Measurements from ENCODE around the gene KDM5C.

Gene KDM5C

DNA sequence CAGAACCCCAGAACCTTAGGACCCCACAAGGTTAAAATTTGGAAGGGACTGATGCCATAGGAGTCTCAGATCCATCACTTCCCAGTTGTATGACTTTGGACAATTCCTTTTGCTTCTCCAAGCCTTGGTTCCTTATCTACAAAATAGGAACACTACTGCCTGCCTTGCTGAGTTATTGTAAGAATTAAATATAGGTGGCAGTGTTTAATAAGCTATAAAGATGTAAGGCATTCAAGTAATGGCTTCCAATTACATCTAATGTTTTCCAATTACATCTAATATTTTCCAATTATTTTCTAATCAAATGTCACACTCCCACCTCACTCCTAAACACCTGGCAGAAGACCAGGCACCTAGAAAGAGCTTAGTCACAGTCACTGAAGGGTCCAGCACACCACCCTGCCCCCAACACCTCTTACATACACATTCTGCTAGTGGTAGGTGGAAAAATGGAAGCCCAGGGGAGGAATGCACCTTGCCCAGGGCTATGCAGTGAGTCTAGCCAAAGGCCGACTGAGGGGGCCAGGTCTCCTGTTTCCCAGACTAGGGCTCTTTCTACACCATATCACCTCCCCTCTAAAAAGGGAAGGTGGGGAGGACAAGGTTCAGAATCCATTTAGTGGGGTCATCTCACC, 24.5 kb upstream of the KDM5C start:
- DNase-seq = no peak

DNA sequence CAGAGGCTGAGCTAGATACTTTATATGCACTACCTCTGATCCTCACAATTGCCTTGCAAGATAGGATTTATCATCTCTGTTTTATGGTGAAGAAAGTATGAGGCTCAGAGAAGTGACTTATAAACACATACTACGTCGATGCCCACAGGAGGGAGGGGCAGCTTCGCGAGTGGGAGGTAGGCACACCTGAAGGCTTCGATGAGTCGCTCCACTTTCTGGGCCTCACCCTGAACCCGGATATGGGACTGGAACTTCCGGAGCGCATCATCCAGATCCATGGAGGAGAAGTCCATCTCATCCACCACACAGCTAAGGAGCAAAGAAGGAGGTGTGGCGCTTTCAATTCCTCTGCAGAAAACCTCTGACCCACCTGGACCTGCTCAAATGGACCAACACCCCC, 22.9 kb upstream of the KDM5C start:
- DNase-seq = no peak

DNA sequence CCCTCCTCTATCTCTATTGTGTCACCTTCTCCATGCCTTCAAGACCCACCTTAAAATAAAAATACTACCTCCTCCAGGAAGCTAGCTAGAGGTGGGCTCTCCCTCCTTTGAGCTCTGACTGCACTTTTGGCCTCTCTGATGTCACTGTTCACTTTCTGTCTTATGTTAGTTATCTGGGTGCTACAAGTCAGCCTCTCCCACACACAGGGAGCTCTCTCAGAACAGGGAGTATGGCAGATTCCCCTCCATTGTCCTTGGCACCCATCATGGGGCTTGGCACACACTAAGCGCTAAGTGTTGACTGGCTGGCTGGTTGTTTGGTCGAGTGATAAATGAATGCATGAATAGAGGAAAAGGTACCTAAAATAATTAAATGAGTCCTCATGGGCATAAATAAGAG, 21.2 kb upstream of the KDM5C start:
- no peak for DNase-seq

DNA sequence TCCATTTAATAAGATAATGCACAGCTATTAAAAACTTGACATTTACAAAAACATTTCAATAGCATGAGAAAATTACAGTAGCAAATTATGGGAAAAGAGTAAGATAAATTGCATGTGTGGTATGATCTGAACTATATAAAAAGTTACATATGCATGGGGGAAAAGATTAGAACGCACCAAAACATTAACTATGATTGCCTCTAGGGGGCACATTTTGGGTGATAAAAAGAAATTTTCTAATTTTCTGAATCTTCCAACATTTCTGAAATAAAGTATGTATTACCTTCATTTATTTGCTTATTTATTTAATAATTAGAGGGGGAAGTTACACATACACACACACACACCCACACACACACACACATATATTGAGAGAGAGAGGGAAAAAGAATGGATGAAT, 19.6 kb upstream of the KDM5C start:
- no peak for DNase-seq

DNA sequence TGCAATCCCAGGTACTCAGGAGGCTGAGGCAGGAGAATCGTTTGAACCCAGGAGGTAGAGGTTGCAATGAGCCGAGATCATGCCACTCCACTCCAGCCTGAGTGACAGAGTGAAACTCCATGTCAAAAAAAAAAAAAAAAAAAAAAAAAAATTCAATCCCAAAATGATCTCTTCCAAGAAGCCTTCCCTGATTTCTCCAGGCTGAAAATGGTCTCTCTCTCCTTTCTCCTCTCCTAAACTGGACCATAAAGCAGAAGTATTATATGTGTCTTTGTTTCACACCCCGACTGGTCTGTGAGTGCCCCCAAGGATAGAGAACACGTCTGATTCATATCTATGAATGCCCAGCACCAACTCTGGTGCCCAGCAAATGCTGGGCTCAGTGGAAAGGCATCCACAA, 17.3 kb upstream of the KDM5C start:
- DNase-seq = no peak

DNA sequence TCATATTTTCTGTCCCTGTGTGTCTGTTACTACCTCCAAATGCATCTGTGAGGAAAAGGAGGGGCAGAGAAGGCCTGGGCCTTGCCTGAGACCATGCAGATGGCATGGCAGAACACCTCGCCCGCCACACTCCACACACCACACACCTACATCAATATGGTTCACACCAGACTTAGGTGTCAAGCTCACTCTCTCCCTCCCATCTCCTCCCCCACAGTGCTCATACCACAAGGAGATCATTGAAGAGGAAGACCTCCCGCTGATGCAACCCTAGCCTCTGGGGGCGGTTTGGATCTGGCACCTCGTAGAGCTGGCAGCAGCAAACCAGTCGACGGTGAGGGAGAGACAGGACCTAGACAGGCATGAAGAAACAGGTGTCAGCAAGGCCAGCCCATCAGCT, 16.6 kb upstream of the KDM5C start:
- no peak for DNase-seq

DNA sequence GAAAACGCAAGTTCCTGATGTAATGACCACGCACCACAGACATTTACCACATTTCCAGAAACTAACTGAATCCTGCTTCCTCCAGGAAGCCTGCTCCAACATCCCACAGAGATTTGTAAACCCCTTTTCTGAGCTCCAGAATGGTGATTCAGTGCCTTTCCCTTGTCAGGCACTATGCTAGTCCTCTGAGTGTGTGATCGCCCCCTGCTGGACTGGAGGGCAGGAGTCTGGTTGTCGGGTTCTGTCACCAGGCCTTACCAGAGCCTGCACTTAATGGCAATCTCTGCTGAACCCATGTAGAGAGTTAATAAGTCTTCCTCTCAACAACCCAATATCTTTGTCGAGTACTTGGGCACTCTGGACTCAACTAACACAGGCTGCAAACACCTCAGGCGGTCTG, 14.5 kb upstream of the KDM5C start:
- DNase-seq = no peak

DNA sequence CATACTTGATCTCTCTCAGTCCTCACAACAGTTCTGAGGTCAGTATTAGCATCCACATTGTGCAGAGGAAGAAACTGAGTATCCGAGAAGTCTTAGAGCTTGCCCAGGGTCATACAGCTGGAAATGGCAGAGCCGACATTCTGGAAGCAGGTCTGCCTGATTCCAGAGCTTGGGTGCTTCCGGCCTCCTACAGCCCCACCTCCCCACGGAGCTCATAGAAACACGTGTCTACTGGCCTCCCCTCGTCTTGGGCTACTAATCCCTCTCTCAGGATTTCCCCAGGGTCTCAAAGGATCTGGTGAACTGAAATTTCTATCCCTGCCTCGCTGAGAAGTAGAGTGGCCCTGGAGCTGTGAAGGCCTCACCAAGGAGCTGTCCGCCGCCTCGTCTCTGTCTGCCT, 12.0 kb upstream of the KDM5C start:
- DNase-seq = no peak

DNA sequence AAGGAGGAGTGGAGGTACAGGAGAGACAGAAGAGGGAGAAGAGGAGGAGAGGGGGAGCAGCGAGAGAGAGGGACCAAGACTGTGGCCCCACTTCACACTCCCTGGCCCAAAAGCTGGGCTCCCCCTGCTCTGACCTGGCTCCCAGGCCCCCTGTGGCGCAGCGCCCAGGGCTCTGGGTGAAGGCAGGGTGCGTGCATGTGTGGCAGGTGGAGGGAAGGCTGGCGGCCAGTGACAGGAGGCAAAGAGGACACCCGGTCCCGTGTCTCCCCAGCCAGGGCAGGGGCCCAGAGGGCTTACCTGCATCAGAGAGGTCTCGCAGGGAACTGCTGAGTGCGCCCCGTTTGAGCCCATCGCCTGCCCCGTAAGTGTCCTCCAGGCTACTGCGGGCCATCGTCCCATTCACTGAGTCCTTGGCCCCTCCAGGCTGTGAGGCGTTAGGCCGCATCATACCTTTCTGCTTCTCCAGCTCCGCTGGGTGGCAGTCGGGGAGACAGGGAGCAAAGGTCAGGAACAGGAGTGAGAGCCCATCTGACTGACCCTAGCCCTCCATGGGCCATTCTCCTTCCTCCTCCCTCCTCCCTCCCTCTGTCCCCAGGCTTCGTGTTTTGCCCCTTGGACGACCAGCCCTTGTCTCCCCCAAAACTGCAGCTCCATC, 11.1 kb upstream of the KDM5C start:
- DNase-seq = no peak

DNA sequence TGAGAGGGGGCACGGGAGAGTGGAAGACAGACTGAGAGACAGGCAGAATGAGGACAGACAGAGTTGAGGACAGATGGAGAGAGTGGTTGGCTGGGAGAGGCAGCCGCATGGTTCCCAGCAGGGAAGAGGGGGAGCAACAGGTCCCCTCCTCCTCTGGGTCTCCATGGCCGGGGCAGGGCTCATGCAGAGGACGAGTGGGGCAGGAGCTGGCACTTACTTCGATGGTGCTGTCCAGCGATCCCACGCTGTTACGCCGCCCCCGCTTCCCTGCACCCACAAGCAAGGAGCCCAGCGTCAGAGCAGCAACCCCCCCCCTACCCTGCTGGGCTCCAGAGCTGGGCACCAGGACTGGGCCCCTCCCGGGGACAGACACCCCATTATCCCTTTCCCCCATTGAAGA, 10.6 kb upstream of the KDM5C start:
- DNase-seq = no peak

DNA sequence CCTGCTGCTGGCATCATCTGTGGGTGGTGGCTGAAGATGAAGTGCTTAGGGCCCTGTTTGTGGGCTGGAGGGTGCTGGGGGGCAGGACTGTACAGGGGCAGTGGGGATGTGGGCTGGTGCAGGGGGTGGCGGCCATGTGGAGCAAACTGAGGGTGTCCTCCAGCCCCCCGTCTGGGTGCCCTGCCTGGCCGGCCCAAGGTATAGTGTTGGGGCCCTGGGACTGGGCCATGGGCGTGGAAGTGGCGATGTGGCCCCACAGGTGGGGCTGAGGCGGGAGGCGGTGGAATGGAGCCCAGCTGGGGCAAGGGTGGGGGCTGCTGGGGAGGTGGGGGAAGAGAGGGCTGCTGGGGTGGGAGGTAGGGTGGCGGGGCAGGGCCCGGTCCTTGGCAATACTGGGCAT, 9.5 kb upstream of the KDM5C start:
- no peak for DNase-seq

DNA sequence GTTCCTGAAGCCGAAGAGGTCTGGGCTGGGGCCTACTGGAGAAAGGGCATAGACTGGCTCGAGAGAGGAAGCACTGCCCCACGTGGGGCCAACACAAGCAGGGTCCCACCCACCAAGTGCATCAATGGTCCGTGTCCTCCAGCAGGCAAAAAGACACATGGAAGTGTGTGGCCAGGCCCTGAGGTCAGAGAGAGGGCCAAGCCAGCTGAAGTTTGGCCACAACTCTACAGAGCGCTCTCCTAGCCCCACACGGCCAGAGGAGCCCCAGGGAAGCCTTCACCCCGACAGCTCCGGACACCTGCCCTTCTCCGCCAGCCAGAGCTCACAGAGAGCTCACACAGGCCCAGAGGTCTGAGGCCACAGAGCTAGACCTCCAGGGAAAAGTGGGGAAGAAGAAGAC, 8.5 kb upstream of the KDM5C start:
- no peak for DNase-seq

DNA sequence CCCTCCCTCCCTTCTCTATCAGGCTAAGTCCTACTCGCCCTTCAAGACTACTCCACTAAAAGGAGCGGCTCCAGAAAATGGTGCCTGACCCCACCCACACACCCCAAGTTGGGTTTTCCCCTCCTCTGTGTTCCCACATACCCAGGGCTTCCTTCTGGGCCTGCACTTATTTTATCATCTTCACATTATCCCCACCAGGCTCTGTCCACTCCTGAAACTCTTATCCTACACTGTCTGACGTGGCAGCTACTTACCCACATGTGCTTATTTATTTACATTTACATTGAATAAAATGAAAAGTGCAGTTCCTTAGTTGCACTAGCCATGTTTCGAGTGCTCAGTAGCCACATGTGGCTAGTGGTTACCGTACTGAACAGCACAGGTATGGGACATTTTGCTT, 5.1 kb upstream of the KDM5C start:
- DNase-seq = no peak

DNA sequence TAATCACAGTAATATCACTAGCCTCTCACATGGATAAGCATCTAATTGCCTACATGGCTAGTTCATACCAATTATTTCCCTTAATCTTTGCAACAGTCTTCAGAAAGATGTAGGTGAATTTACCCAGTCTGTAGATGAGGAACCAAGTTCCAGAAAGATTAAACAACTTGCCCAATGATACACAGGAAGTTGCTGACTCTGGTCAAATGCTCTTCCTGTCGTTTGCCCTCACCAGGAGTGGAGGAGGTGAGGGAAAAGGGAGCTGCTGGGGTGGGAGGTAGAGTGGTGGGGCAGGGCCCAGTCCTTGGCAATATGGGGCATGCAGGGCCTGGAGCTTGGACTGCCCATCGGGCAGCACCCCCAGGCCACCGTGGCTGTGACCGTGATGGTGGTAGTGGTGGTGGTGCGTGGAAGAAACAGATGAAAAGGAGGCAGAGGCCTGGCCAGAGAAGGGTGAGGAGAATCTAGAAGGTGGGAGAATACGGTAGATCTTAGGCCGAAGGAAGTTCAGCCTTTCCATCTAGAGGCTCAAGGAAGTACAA, 2.3 kb upstream of the KDM5C start:
- DNase-seq = no peak

DNA sequence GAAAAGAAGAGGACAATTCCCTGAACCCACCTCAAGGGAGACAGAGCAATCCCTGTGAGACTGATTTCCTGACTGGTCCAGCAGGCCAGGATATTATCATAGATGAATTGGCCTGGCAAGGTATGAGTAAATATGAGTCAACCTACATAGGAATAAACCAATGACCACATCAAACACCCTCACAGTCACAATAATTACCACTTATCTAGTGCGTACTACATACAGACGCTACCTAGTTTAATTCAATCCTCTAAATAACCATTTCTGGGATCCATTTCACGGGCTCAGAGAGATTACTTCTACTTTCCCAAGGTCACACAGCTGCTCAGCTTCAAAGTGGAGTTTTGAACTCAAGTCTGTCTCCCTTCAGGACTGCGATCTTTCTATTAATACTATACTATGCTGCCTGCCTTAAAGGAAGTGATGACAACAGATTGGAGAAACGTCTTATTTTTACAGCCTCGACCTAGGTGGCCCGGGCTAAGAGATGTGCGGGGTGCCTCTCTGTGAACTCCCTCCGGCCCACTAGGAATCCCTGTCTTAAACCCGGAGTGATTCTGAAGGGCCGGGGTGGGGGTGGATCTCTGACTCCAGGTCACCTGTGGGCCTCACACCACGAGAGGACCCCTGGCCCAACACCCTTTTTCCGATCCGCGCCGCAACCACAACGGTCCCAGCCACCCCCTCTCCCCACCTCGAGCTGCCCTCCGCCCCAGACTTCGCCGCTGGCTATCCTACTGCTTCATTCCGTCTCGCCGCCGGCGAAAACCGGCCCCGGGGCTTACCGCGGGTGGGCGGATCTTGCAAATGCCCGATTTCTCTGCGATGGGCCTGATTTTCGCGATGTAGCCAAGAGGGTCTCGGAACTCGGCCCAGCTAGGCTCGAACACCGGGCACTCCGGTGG, 800 bp downstream of the KDM5C start:
- no peak for DNase-seq

DNA sequence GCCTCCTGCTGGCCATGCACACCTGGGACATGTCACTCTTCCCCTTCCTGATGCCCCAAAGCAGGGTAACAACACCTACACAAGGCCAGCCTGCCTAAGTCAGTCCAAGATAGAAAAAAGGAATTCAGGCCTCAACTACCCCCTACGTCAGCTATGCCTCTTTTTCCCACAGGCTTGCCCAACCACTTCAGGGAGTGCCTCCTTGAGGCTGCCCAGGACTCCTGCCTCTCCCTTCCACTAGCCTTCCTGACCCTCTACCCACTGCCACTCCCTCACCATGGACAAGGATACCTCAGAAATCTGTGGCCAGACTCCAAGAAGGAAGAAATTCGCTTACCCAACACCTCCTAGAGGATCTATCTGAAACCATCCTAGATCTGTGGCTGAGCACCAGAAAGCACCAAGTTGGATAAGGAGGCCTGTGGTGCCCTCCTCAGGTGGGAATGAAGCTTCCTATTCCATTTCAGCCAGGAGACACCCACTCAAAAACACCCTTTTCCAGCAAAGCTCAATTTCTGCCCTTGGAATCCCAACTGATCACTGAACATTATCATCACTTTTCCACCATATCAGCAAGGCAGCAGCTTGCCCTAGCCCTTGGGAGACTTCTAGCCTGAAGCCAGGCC, 1.8 kb downstream of the KDM5C start:
- DNase-seq = no peak

DNA sequence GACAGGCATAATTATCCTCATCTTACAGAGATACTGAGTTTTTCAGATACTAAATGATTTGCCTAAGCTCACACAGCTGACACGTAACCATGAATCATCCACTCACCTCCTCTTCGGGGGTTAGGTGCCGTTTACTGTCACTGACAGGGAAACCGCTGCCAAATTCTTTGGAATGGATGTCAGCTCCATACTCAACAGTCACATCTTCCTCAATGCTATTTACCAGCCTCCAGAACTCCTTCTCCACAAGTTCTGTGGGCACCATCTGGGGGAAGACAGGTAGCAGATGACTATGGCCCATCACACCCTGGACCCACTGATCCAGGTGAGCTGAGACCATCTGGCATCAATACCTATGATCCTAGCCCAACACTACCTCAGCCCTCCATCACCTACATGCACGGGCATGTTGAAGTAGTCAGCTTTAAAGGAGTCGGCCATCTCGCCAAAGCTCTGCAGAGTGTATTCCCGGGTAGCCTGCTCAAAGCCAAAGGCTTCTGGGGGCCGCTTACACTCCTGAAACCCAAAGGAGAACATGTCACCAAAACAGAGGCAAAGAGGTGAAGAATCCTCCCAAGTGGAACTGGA, 13.5 kb downstream of the KDM5C start:
- DNase-seq = no peak

DNA sequence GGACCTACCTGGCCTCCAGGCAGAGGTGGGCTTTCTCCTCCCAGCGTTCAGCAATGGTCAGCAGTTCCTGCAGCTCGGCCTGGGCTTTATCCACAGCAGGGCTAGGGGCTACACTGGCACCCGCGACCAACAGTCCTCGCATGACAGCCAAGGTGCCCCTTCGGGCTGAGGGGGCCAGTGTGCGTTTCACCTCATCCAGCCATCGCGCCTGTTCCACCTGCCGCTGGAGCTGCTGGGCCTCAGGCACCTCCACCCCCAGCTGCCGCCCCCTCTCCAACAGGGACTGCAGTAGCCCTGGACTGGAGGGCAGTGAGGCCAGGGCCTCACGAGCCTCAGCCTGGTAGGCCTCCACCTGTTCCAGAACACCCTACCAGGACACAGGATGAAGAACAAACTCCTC, 28.3 kb downstream of the KDM5C start:
- DNase-seq = no peak

DNA sequence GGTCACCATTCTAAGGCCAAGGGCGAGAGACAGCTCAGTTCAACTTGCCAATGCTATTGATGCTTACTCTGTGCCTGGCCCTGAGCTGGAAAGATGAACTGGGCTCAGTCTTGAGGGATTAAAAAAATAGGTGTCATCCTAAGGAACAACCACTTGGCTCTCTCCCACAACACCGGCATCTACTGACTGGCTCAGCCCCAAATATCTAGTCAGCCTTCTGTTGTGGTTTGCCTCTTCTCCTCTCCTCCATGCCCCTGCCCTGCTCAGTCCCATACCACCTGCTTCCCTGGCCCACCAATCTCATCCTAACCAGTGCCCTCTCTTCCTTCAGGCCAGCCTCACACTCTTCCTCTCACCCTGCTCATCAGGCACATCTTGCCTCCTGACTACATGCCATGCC, 29.6 kb downstream of the KDM5C start:
- no peak for DNase-seq

DNA sequence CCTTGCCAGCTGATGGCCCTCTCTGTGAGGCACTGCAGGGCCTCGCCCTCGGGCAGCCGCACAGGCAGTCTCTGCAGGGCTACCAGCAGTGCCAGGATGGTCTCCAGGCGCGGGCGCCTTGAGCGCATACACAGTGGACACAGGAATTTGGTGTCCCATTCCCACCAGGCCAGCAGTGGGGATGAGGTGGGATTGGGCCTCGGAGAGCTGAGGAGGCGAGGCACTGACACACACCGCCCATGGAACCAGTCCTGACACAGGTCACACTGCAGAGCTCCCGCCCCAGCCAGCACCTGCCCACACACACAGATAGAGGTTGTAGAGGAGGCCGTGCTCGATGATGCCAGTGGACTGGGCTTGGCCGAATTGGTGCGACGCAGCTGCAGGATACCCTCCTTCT, 30.7 kb downstream of the KDM5C start:
- no peak for DNase-seq

DNA sequence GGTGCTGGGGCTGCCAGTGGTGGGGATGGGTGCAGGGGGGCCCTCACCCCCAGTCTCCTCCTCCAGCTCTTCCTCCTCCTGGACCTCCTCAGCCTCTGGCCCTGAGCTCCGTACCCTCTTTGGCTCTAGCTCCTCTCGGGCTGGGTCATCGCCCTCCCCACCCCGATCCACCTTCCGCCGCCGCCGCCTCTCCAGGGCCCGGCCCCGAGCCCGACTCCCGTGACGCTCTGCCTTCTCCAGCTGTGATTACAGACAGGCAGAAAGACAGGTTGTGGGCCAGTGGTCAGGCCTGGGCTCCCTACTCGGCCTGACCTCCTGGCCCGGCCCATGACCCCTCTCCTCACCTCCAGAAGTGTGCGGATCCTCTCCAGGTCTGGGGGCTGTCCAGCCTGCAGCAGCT, 31.9 kb downstream of the KDM5C start:
- DNase-seq = no peak

DNA sequence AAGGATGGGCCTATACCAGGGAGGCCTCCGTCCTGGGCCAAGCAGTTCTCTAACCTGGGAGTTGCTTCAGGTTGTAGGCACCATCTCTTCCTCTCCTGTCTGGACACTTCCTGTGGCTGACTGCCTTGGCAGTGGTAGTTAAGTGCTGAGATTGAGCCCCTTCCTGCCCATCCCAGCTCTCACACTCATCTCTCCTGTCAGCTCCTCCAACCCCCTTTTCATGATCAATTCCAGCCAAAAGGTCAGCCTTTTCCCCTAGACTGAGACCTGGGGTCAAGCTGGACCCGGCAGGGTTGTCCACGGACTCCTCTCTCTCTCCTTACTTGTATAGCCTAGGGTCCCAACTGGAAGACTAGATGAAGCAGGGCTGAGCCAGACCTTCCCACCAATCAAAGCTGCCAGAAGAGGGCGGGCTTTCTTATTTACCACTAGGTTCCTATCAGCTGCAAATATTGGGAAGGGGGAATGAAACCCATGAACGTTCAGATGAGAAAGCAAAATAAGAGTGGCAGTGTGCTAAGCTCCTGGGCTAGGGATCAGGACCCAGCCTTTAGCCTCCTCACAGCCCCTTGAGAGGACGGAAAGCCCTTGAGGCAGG, 34.5 kb downstream of the KDM5C start:
- no peak for DNase-seq

DNA sequence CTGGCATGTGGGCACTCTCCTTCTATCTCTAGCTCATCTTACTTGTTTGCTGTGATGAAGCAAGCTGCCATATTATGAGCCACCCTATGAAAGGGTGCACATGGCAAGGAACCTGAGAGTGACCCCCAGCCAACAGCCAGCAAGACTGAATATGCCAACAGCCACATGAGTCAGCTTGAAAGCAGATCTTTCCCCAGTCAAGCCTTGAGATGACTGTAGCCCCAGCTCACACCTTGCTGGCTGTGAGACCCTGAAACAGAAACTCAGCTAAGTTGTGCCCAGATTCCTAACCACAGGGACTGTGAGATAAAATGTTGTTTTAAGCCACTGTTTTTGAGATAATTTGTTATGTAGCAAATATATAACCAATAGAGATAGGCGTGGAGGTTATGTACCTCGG, 36.2 kb downstream of the KDM5C start:
- no peak for DNase-seq
